NCI-H2029 (cell line): Measurements from ENCODE around the gene GXYLT1.
"Not testable (repeated sequence)": the region's sequence is repeated elsewhere in the genome, so short reads cannot be mapped to it uniquely, and the experiment has no call there.

ENCODE experiments used
- DNase-seq: peaks from one replicate; lab custom pipeline; 2025; lab: John Stamatoyannopoulos, UW

The GXYLT1 gene

DNA sequence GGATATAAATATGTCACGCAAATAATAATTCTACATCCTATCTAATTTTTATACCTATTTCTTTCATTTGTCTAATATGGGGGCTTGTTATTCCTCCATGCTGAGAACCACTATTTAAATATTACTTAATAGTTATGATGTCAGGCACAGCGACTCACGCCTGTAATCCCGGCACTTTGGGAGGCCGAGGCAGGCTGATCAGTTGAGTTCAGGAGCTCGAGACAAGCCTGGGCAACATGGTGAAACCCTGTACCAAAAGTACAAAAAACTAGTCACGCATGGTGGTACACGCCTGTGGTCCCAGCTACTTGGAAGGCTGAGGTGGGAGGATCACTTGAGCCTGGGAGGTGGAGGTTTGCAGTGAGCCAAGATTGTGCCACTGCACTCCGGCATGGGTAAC lies 45.2 kb downstream of the GXYLT1 start:
- no peak for DNase-seq

DNA sequence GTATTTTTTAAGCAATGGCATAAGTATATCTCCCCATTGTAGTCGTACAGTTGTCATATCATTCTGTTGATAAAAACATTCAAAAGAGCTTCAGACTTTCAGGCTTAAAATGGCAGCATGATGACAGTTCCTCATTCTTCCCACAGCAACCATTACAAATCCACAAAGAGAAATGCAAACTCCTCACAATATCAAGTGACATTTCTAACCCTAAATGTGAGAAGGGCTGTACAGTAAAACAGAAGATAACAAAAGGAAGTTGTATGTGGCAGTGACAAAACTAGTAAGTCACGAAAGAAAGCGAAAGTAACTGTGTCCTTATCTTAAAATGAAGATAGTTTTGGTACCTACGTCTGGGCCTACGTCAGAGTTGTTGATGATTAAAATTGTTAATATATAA lies 46.7 kb downstream of the GXYLT1 start:
- no peak for DNase-seq

DNA sequence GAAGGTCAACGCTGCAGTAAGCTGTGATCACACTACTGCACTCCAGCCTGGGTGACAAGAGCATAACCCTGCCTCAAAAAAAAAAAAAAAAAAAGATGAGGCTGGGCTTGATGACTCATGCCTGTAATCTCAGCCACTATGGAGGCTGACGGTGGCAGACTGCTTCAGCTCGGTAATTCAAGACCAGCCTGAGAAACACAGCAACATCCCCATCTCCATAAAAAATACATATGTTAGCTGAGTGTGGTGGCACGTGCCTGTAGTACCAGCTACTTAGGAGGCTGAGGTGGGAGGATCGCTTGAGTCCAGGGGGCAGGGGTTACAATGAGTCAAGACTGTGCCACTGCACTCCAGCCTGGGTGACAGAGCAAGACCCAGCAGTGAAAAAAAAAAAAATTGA lies 50.4 kb downstream of the GXYLT1 start:
- no peak for DNase-seq

DNA sequence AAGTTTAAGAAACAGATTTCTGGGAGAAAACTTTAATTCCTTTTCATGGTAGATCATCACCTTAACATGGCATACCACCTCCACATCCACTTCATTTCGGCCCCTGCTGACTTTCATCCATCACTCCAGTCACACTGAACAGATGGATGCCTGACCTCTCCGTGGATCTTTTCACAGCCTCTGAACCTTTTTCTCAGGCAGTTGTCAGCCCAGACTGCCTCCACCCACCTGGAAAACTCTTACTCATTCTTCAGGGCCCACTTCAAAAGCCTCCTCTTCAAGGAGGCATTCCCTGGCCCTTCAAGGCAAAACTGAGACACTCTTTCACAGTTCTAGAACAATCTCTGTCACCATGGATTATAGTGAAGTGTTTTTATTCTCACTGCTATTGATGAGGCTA lies 52.9 kb downstream of the GXYLT1 start:
- DNase-seq = no peak

DNA sequence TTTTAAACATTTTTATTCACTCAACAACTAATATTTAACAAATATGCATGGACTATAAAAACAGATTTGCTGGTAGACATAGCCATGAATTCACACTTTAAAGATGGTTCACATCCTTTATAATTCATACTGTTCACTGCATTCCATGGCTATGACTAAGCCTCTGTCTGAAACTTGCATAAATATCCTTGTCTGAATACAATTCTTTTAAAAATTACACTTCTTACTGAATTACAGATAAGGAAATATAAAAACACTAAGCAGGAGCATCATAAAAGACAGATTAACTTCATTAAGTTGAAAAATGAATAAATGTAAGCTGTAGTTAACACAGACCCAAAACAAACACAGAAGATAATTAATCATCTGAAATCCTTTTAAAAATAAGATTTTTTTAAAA lies 53.8 kb downstream of the GXYLT1 start:
- DNase-seq = no peak

DNA sequence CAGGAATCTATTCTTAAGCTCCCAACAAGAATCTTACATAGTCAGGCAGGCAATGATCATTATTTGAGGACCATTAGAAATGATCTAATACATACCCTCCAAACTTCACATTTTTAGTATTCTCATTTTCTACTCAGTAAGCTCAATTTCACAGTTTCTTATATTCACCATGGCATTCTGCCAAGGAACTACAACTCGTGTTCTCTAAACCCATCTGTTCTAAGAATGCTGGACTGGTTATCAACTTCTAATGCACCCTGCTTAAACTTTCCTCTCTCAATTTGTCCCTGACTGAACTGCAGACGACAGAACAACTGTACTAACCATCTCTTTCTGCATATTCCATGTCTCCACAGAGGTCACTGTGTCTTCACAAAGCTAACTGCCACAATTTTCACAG lies 58.6 kb downstream of the GXYLT1 start:
- no peak for DNase-seq

DNA sequence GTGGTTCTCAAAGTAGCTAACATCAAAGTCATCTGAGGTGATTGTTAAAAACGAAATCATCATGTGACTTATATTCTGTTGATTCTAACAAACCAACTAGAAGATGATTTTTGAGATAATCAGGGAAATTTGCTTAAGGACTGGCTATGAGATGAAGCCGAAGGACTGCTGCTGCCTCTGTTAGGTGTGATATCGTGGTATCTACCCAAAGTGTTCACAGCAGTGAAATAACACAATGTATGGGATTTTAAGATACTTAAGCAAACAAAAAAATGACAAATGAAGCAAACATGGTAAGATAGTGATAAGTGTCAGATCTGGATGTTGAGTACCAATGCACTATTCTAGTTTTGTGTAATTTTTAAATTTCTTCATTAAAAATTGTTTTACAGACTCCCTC lies 59.1 kb downstream of the GXYLT1 start:
- no peak for DNase-seq

DNA sequence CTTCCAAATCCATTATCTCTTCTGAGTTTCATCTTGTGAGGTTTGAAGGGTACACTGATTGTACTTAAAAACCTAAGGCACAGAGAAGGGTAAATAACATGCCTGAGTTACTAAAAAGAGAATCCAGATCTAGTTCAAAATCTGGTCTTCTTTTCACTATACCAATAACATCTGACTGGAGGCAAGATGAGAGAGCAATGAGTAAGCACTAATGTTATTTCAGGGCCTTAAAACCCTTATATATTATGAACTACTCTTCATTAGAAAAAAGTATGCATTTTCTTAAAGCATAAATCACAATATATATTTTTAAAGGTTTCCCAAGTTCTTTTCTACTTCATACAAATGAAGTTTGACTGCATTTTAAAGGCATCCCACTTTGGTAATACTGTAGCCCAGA lies 60.2 kb downstream of the GXYLT1 start:
- no peak for DNase-seq

DNA sequence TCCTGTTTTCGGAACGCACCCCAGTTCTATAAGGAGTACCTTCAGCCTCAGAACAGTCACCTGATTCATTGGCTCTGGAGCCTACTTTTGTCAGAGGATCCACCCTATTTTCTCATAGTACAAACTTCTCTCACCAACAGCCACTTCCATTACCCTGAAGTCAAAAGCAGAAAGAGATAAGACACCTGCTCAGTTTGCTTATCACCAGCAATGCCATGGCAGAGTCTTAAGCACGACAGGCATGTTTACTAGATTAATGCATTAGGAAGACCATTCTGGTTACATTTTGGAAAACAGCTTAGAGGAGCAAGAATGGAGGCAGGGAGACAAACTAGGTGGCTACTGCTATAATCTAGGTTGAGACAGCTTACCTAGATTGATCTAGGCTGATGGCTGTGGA lies 67.7 kb downstream of the GXYLT1 start:
- no peak for DNase-seq

DNA sequence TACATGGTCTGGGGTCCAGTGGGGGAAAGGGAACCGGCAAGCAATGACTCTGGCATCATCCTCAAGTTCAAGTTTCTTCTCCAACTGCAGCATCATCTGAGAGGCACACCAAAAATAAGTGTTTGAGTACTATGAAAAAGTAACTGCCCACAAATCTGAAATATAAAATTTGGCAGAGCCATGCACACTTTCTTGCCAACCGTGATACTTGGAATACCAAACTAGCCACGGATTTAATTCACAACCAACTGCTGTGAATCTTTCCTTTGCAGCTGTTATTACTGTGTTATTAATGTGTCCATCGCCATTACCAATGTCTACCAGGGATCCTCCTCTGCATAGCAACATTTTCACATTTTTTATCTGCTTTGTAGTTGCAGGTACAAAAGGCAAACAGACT lies 74.6 kb downstream of the GXYLT1 start:
- no peak for DNase-seq

DNA sequence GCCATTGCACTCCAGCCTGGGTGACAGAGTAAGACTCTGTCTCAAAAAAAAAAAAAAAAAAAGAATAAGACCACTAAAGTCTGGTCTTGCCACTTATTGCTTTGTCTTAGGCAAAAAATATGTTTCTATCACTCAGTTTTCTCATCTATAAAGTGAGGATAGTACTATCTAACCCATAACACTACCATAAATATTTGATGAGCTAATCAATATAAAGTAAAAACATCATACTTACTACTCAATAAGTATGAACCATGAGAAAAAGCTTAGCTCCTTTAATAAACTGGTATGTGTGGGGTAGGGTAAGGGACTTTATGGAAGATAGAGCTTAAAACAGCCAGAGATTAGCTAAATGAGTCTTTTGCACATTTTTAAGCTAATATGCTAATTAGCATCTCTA lies 85.5 kb downstream of the GXYLT1 start:
- no peak for DNase-seq

DNA sequence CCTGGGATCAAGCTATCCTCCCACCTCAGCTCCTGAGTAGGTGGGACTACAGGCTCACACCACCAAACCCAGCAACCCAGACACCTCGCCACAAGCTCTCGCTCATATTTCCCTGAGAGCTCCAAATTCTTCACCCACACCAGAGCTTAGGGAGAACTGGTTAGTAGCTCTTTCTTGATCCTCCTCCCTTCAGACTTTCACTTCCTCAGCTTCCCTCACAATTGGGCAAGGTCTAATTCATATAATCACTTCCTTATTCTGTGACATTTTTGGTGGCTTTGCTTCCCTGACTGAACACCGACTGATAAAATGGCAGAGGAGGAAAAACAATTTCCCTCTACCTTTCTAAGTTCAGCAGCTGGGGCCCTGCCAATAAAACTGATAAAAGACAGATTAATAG lies 88.5 kb downstream of the GXYLT1 start:
- no peak for DNase-seq

DNA sequence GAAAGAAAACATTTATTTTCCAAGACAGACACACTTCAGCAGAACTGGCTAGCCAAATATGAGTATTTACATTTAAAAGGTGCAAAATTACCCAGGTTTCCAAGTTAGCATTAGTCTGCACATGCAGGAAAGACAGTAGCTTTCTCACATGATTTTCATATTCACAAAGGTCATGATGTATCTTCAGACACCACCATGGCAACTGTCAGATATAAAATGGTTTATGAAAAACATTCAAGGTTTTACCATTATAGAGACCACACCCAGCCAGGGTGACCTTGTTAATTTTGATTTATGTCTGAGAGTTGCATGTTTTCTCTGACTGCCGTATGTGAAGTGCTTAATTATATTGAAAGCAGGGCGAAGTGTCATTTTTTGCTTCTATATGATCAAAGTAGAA lies 91.2 kb downstream of the GXYLT1 start:
- DNase-seq = no peak

DNA sequence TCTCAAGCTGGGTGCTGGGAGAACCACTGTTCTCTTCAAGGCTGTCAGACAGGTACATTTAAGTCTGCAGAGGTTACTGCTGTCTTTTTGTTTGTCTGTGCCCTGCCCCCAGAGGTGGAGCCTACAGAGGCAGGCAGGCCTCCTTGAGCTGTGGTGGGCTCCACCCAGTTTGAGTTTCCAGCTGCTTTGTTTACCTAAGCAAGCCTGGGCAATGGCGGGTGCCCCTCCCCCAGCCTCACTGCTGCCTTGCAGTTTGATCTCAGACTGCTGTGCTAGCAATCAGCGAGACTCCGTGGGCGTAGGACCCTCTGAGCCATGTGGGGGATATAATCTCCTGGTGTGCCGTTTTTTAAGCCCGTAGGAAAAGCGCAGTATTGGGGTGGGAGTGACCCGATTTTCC lies 95.7 kb downstream of the GXYLT1 start:
- DNase-seq = not testable (repeated sequence)

DNA sequence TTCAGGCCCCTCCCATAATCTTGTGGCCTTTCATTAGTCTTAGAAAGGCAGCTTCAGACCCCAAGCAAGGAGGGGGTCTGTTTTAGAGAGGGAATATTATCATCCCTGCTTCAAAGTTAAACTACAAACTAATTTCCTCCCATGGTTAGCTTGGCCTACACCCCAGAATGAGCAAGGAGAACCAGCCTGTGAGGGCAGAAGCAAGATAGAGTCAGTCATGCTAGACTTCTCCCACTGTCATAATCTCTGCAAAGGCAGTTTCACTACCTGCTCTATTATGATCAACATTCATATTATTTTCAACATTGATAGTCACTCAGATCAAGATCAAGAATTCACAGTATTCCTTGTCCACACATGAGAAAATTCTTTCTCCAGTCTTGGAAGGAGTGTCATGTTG lies 105.1 kb downstream of the GXYLT1 start:
- no peak for DNase-seq

DNA sequence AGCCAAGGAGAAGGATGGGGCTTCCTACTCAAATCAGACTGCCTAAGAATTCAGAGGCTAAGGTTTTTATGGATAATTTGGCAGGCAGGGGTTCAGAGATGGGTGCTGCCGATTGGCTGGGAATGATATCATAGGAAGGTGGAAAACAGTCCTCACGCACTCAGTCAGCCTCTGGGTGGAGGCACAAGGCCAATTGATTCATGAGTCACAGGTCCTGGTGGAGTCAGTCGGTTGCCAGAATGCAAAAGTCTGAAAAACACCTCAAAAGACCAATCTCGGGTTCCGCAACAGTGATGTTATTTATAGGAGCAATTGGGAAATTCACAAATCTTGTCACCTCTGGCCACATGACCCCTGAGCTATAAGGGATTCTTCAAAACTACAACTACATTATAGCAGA lies 105.5 kb downstream of the GXYLT1 start:
- DNase-seq = no peak

DNA sequence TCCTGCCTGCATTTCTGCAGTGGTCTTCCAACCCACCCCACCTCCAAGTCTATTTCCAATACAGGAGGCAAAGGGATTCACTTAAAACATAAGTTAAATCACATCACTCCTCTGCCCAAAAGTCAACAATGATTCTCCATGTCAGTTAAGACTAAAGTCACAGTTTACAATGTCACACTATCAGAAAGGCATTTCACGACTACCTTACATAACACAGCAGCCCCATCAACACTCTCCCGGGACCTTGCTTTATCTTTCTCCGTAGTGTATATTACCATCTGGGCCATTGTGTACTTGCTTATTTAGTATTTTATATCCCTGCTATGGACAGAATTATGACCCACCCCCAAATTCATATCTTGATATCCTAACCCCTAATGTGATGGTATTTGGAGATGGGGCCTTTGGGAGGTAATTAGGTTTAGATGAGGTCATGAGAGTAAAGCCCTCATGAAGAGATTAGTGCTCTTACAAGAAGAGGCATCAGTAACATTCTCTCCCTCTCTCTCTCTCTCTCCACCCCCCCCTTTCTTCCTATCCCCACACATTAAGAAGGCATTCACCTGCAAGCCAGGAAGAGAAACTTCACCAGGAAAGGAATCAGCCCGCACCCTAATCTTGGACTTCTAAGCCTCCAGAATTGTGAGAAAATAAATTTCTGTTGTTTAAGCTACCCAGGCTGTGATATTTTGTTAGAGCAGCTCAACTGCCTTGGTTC lies 112.7 kb downstream of the GXYLT1 start:
- no peak for DNase-seq
